Liver (tissue), 9 donors: ENCODE data around the gene DLEC1. TPM values are rescaled to one million over a fixed set of nuclear protein-coding genes. Genes with fewer than 3 reads are reported as not detected.

Source experiments
- DNase-seq: peaks from one replicate; pipeline ENCODE4 v3.0.0-alpha.2; 2017; ENCODE audit warnings: low spot score
- H3K27ac ChIP-seq, 2 donors: one replicate each; pipeline ENCODE4 v1.7.0; 2013; ENCODE audit warnings: inconsistent platforms in 2 of 2, low read length in 2 of 2, control low read depth in 1 of 2, low read depth in 1 of 2, mild to moderate bottlenecking in 1 of 2
- H3K27me3 ChIP-seq, 4 donors: one replicate each; pipeline versions ENCODE4 v1.6.1 to v1.7.0; 2013; ENCODE audit warnings: low read length in 3 of 4, inconsistent platforms in 1 of 4, mild to moderate bottlenecking in 1 of 4, moderate library complexity in 1 of 4; ENCODE audit not compliant: control insufficient read depth in 4 of 4, insufficient read depth in 4 of 4
- H3K36me3 ChIP-seq, 4 donors: one replicate each; pipeline versions ENCODE4 v1.6.1 to v1.7.0; 2013; ENCODE audit warnings: low read length in 3 of 4, mild to moderate bottlenecking in 3 of 4, low read depth in 1 of 4, moderate library complexity in 1 of 4; ENCODE audit not compliant: control insufficient read depth in 4 of 4, insufficient read depth in 3 of 4
- H3K4me1 ChIP-seq, 4 donors: one replicate each; pipeline versions ENCODE4 v1.6.1 to v1.7.0; 2013; ENCODE audit warnings: low read length in 3 of 4, mild to moderate bottlenecking in 3 of 4, moderate library complexity in 1 of 4; ENCODE audit not compliant: control insufficient read depth in 4 of 4, insufficient read depth in 4 of 4
- H3K4me3 ChIP-seq, 3 donors: one replicate each; pipeline versions ENCODE4 v1.6.1 to v1.7.0; 2013; ENCODE audit warnings: low read length in 3 of 3, control low read depth in 1 of 3, low read depth in 1 of 3, mild to moderate bottlenecking in 1 of 3
- H3K9ac ChIP-seq, 2 donors: one replicate each; pipeline ENCODE4 v1.7.0; 2013; ENCODE audit warnings: low read length in 2 of 2, mild to moderate bottlenecking in 2 of 2, moderate library complexity in 2 of 2, control low read depth in 1 of 2, low read depth in 1 of 2
- H3K9me3 ChIP-seq, 4 donors: one replicate each; pipeline versions ENCODE4 v1.6.1 to v1.7.0; 2013; ENCODE audit warnings: low read length in 3 of 4; ENCODE audit not compliant: control insufficient read depth in 4 of 4
- EGR1 ChIP-seq, 2 donors: IDR thresholded peaks; 2 replicates each; pipeline ENCODE4 v1.6.1; 2016 to 2018; ENCODE audit warnings: antibody characterized with exemption in 2 of 2, low read depth in 2 of 2
- FOXA1 ChIP-seq: IDR thresholded peaks from 2 replicates; pipeline ENCODE4 v1.6.1; 2016; ENCODE audit warnings: antibody characterized with exemption
- FOXA2 ChIP-seq: IDR thresholded peaks from 2 replicates; pipeline ENCODE4 v1.6.1; 2016; ENCODE audit warnings: antibody characterized with exemption
- GABPA ChIP-seq, 2 donors: IDR thresholded peaks in 1 of 2; conservative IDR thresholded peaks in 1 of 2; 2 replicates each; pipeline ENCODE4 v1.6.1; 2016; ENCODE audit warnings: antibody characterized with exemption in 2 of 2, mild to moderate bottlenecking in 1 of 2, moderate library complexity in 1 of 2
- HNF4A ChIP-seq, 2 donors: conservative IDR thresholded peaks; 2 replicates each; pipeline ENCODE4 v1.6.1; 2016; ENCODE audit warnings: antibody characterized with exemption in 2 of 2, mild to moderate bottlenecking in 2 of 2
- HNF4G ChIP-seq: IDR thresholded peaks from 2 replicates; pipeline ENCODE4 v1.6.1; 2016; ENCODE audit warnings: antibody characterized with exemption
- NR2F2 ChIP-seq: IDR thresholded peaks from 2 replicates; pipeline ENCODE4 v1.6.1; 2016; ENCODE audit warnings: antibody characterized with exemption
- RXRA ChIP-seq, 2 donors: IDR thresholded peaks; 2 replicates each; pipeline ENCODE4 v1.6.1; 2017 to 2018; ENCODE audit warnings: antibody characterized with exemption in 2 of 2, mild to moderate bottlenecking in 1 of 2
- SP1 ChIP-seq: IDR thresholded peaks from 2 replicates; pipeline ENCODE4 v1.6.1; 2018; ENCODE audit warnings: antibody characterized with exemption, mild to moderate bottlenecking
- TAF1 ChIP-seq: conservative IDR thresholded peaks from 2 replicates; pipeline ENCODE4 v1.6.1; 2016; ENCODE audit warnings: antibody characterized with exemption, mild to moderate bottlenecking
- YY1 ChIP-seq: IDR thresholded peaks from 2 replicates; pipeline ENCODE4 v1.6.1; 2016; ENCODE audit warnings: antibody characterized with exemption, mild to moderate bottlenecking
- WGBS: extraction: QIAGEN DNeasy Blood & Tissue Kit; methylation state at CpG from one replicate; pipeline ENCODE4 v1.1.7; 2013; 5-methylcytosine and 5-hydroxymethylcytosine counted together
- polyA plus RNA-seq, 2 donors: library from polyadenylated mRNA; stranded (reverse) in 1 of 2; unstranded in 1 of 2; fragments of 200-250 nt in 1 of 2; fragments of >200 nt in 1 of 2; fragmentation: Nextera tagmentation in 1 of 2; extraction: Ambion mirVana in 1 of 2; gene quantifications; one replicate each; pipeline versions ENCODE4 v1.2.1 to v1.2.3, GENCODE V29; 2013 to 2015
- total RNA-seq, 2 donors: library from RNA; depleted of rRNA; stranded (reverse); fragments of >200 nt; gene quantifications; one replicate each; pipeline ENCODE4 v1.2.3, GENCODE V29; 2014
- TF ChIP-seq, protein P1 (sequence below): IDR thresholded peaks from 2 replicates; pipeline ENCODE4 v1.6.1; 2016; ENCODE audit warnings: antibody characterized with exemption, mild to moderate bottlenecking
- TF ChIP-seq, protein P2 (sequence below): fragments of 150-350 bp; IDR thresholded peaks from 2 replicates; pipeline ENCODE4 v1.5.1; 2017; ENCODE audit warnings: improper control_type of control experiment, low read depth, low read length; ENCODE audit not compliant: missing input control
- TF ChIP-seq, protein P3 (sequence below): IDR thresholded peaks from 2 replicates; pipeline ENCODE4 v1.6.1; 2016; ENCODE audit warnings: antibody characterized with exemption
- donor health status: healthy.
- donor health status: healthy.
- donor health status: healthy.
- donor health status: healthy.
- donor health status: healthy.

The DLEC1 gene
- total and polyA plus RNA-seq, 4 donors, result 0.09 to 0.63 (median 0.30) TPM

DNA sequence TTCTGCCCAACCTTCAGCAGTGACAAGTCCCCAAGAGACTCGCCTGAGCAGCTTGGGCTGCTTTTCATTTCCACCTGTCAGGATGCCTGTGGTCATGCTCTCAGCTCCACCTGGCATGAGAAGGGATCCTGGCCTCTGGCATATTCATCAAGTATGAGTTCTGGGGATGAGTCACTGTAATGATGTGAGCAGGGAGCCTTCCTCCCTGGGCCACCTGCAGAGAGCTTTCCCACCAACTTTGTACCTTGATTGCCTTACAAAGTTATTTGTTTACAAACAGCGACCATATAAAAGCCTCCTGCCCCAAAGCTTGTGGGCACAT lies 102.9 kb downstream of the DLEC1 start:
- peak; percentile 4 for DNase-seq
- Histone ChIP-seq H3K27me3 (no peaks in the 10 kb centered on the region), H3K9ac (no peak overlapping the region), H3K27ac (no peak overlapping the region), H3K4me3 (no peak overlapping the region), H3K4me1 (peaks cover 4 to 27% (median 20%) of the 10 kb centered on the region in 4 donors), H3K36me3 (peaks cover 2 to 19% (median 16%) of the 10 kb centered on the region in 4 donors), H3K9me3 (peaks cover 0 to 5% (median 2%) of the 10 kb centered on the region in 4 donors)
- TF ChIP-seq EGR1 (IDR thresholded peaks at IDR 0.05; ENCODE audit: low read depth in 2 of 2), result no peak
- no peak for TF ChIP-seq HNF4G
- TF ChIP-seq, protein P1, sequence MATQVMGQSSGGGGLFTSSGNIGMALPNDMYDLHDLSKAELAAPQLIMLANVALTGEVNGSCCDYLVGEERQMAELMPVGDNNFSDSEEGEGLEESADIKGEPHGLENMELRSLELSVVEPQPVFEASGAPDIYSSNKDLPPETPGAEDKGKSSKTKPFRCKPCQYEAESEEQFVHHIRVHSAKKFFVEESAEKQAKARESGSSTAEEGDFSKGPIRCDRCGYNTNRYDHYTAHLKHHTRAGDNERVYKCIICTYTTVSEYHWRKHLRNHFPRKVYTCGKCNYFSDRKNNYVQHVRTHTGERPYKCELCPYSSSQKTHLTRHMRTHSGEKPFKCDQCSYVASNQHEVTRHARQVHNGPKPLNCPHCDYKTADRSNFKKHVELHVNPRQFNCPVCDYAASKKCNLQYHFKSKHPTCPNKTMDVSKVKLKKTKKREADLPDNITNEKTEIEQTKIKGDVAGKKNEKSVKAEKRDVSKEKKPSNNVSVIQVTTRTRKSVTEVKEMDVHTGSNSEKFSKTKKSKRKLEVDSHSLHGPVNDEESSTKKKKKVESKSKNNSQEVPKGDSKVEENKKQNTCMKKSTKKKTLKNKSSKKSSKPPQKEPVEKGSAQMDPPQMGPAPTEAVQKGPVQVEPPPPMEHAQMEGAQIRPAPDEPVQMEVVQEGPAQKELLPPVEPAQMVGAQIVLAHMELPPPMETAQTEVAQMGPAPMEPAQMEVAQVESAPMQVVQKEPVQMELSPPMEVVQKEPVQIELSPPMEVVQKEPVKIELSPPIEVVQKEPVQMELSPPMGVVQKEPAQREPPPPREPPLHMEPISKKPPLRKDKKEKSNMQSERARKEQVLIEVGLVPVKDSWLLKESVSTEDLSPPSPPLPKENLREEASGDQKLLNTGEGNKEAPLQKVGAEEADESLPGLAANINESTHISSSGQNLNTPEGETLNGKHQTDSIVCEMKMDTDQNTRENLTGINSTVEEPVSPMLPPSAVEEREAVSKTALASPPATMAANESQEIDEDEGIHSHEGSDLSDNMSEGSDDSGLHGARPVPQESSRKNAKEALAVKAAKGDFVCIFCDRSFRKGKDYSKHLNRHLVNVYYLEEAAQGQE, result no peak
- TF ChIP-seq FOXA2, result no peak
- WGBS, result 96% methylated on average over 2 of the region's 2 CpGs

DNA sequence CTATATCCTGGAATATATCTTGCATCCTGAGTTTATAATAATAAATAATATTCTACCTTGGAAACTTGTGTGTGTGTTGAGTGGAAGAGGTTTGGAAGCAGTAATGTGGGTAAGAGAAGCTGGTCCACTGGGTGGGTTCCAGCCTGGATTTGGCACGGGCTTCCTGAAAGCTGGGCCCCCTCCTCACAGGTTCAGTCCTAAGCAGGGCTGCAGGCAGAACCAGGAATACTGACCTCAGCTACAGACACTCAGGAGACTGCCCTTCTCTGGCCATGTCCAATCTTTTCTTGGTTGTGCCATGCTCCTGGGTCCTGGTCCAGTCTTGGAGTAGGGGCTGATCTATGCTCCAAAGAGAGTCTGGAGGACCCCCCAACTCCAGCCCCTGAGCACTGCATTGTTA lies 104.0 kb downstream of the DLEC1 start:
- peaks cover 2 to 19% (median 16%) of the 10 kb centered on the region in 4 donors for H3K36me3 ChIP-seq
- H3K9ac ChIP-seq, result no peak overlapping the region
- peak; percentile 6 for DNase-seq
- H3K4me1 ChIP-seq, result peaks cover 4 to 21% (median 15%) of the 10 kb centered on the region in 4 donors
- TF ChIP-seq YY1 (no peak), HNF4G (no peak), EGR1 (IDR thresholded peaks at IDR 0.05; ENCODE audit: low read depth in 2 of 2) (no peak), NR2F2 (no peak), TAF1 (no peak), SP1 (no peak), FOXA2 (no peak)
- TF ChIP-seq, protein P2, sequence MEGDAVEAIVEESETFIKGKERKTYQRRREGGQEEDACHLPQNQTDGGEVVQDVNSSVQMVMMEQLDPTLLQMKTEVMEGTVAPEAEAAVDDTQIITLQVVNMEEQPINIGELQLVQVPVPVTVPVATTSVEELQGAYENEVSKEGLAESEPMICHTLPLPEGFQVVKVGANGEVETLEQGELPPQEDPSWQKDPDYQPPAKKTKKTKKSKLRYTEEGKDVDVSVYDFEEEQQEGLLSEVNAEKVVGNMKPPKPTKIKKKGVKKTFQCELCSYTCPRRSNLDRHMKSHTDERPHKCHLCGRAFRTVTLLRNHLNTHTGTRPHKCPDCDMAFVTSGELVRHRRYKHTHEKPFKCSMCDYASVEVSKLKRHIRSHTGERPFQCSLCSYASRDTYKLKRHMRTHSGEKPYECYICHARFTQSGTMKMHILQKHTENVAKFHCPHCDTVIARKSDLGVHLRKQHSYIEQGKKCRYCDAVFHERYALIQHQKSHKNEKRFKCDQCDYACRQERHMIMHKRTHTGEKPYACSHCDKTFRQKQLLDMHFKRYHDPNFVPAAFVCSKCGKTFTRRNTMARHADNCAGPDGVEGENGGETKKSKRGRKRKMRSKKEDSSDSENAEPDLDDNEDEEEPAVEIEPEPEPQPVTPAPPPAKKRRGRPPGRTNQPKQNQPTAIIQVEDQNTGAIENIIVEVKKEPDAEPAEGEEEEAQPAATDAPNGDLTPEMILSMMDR, result no peak
- TF ChIP-seq, protein P3, sequence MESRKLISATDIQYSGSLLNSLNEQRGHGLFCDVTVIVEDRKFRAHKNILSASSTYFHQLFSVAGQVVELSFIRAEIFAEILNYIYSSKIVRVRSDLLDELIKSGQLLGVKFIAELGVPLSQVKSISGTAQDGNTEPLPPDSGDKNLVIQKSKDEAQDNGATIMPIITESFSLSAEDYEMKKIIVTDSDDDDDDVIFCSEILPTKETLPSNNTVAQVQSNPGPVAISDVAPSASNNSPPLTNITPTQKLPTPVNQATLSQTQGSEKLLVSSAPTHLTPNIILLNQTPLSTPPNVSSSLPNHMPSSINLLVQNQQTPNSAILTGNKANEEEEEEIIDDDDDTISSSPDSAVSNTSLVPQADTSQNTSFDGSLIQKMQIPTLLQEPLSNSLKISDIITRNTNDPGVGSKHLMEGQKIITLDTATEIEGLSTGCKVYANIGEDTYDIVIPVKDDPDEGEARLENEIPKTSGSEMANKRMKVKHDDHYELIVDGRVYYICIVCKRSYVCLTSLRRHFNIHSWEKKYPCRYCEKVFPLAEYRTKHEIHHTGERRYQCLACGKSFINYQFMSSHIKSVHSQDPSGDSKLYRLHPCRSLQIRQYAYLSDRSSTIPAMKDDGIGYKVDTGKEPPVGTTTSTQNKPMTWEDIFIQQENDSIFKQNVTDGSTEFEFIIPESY, result no peak
- no peaks in the 10 kb centered on the region for H3K27me3 ChIP-seq
- H3K4me3 ChIP-seq, result no peak overlapping the region
- H3K27ac ChIP-seq, result no peak overlapping the region
- peaks cover 0 to 5% (median 2%) of the 10 kb centered on the region in 4 donors for H3K9me3 ChIP-seq
- 96% methylated on average over 1 of the region's 1 CpG for WGBS

DNA sequence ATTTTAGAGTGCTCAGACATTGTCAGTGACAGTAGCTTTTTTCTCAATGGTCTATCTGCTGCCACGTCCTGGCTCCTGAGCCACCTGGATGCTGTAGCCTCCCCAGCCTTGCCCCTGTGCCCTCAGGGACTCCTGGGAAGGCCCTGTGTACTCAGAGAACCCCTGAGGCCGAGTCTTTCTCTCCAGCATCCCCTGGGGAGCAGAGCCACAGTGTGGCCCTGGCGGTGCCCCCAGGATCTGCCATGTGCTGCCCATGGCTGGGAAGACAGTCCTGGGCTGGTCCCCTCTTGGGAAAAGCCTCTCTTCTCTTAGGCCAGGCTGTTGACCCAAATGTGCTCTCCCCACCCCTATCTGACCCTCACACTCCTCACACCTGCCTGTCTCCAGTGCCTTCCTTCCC lies 104.5 kb downstream of the DLEC1 start:
- WGBS, result 85% methylated on average over 3 of the region's 3 CpGs
- H3K4me3 ChIP-seq, result no peak overlapping the region
- TF ChIP-seq FOXA1 (no peak), FOXA2 (no peak), GABPA (IDR thresholded peaks at IDR 0.05 in 1 of 2, conservative IDR thresholded peaks at IDR 0.05 in 1 of 2) (no peak), TAF1 (no peak), RXRA (IDR thresholded peaks at IDR 0.05) (no peak), YY1 (no peak), HNF4G (no peak), NR2F2 (no peak), HNF4A (conservative IDR thresholded peaks at IDR 0.05) (no peak), SP1 (no peak)
- TF ChIP-seq, protein P3, result no peak
- TF ChIP-seq, protein P1, result no peak
- H3K9me3 ChIP-seq, result peaks cover 0 to 5% (median 2%) of the 10 kb centered on the region in 4 donors
- H3K27ac ChIP-seq, result no peak overlapping the region
- H3K27me3 ChIP-seq, result no peaks in the 10 kb centered on the region
- peaks cover 4 to 18% (median 13%) of the 10 kb centered on the region in 4 donors for H3K4me1 ChIP-seq
- peak; percentile 23 for DNase-seq
- H3K9ac ChIP-seq, result no peak overlapping the region
- peaks cover 2 to 19% (median 16%) of the 10 kb centered on the region in 4 donors for H3K36me3 ChIP-seq
